Endothelial cell of umbilical vein (primary cell): Measurements from ENCODE around the gene CUL5. TPM values are rescaled to one million over a fixed set of nuclear protein-coding genes. Genes with fewer than 3 reads are reported as not detected.

Source experiments
- BruUV-seq: library from RNA; stranded (reverse); fragments of 400-500 nt; replicated peaks from 2 replicates; lab custom pipeline; 2021; lab: Mats Ljungman, UMichigan
- CTCF ChIA-PET: fragments of 300-600, 350-600 bp; sonication (Branson Sonifier 250); formaldehyde crosslinking; loops from one replicate; lab custom pipeline; 2021; ENCODE audit warnings: antibody characterized with exemption, inconsistent platforms; lab: Charles Lee
- POLR2A ChIA-PET: fragments of 300-600, 350-600 bp; sonication (Branson Sonifier 250); formaldehyde crosslinking; loops from one replicate; lab custom pipeline; 2021; ENCODE audit warnings: antibody characterized with exemption, inconsistent platforms; lab: Charles Lee
- DNase-seq: peaks from one replicate; pipeline ENCODE4 v3.0.0-alpha.2; 2011; ENCODE audit warnings: low read depth, low spot score
- FAIRE-seq: peaks from 2 replicates; lab custom pipeline; 2011; peaks lifted over from hg19 to GRCh38; lab: Jason Lieb, UNC
- H2AFZ ChIP-seq: 2 replicates; pipeline ENCODE4 v1.6.0; 2012; ENCODE audit warnings: low read depth, low read length, control low read depth, inconsistent platforms
- H3K27ac ChIP-seq: 2 replicates; pipeline ENCODE4 v1.5.1; 2011; ENCODE audit warnings: low read depth, mild to moderate bottlenecking, control low read depth, low read length, moderate library complexity; ENCODE audit not compliant: insufficient read depth
- H3K27me3 ChIP-seq, 2 experiments: 2 replicates each; pipeline versions ENCODE4 v1.6.0 to v1.6.1; 2011; ENCODE audit warnings: low read length in 2 of 2, mixed read lengths in 1 of 2; ENCODE audit not compliant: control insufficient read depth in 2 of 2, insufficient read depth in 2 of 2
- H3K36me3 ChIP-seq, 2 experiments: 2 replicates in 1 of 2; 3 replicates in 1 of 2; pipeline ENCODE4 v1.5.1; 2011; ENCODE audit warnings: low read length in 2 of 2, mild to moderate bottlenecking in 1 of 2, moderate library complexity in 1 of 2; ENCODE audit not compliant: control insufficient read depth in 2 of 2, insufficient read depth in 2 of 2; ENCODE audit errors: extremely low read depth in 1 of 2
- H3K4me1 ChIP-seq: 3 replicates; pipeline ENCODE4 v1.5.1; 2011; ENCODE audit warnings: mild to moderate bottlenecking, low read length; ENCODE audit not compliant: control insufficient read depth, insufficient read depth; ENCODE audit errors: extremely low read depth
- H3K4me2 ChIP-seq: 2 replicates; pipeline ENCODE4 v1.6.1; 2011; ENCODE audit warnings: low read length, control low read depth, mixed read lengths; ENCODE audit not compliant: insufficient read depth
- H3K4me3 ChIP-seq, 3 experiments: fragments of 200-600 bp in 1 of 3; sonication (generic), shearing (Covaris generic) in 1 of 3; replicated peaks in 1 of 3; 2 replicates each; pipeline ENCODE4 v1.5.1; 2011 to 2016; ENCODE audit warnings: control low read depth in 3 of 3, low read length in 3 of 3, mild to moderate bottlenecking in 2 of 3, inconsistent platforms in 1 of 3, low read depth in 1 of 3, moderate library complexity in 1 of 3; ENCODE audit not compliant: insufficient read depth in 1 of 3
- H3K79me2 ChIP-seq: 2 replicates; pipeline ENCODE4 v1.6.0; 2012; ENCODE audit warnings: low read length, inconsistent platforms; ENCODE audit not compliant: control insufficient read depth, insufficient read depth
- H3K9ac ChIP-seq: replicated peaks from 2 replicates; pipeline ENCODE3; 2011; ENCODE audit warnings: low read length, control low read depth; ENCODE audit not compliant: insufficient read depth; ENCODE audit errors: extremely low read depth
- H3K9me1 ChIP-seq: replicated peaks from 3 replicates; pipeline ENCODE4 v1.6.0; 2011; ENCODE audit warnings: mild to moderate bottlenecking, low read length; ENCODE audit not compliant: control insufficient read depth, insufficient read depth; ENCODE audit errors: extremely low read depth
- H3K9me3 ChIP-seq: replicated peaks from 2 replicates; pipeline ENCODE4 v1.5.1; 2012; ENCODE audit warnings: low read length, inconsistent platforms; ENCODE audit not compliant: control insufficient read depth, insufficient read depth
- H4K20me1 ChIP-seq: replicated peaks from 2 replicates; pipeline ENCODE3; 2011; ENCODE audit warnings: mild to moderate bottlenecking, low read length; ENCODE audit not compliant: control insufficient read depth, insufficient read depth; ENCODE audit errors: extremely low read depth
- EZH2 ChIP-seq: IDR thresholded peaks from 2 replicates; pipeline ENCODE4 v1.6.1; 2012; ENCODE audit warnings: borderline replicate concordance, low read depth, mild to moderate bottlenecking, moderate library complexity, low read length, inconsistent platforms; ENCODE audit not compliant: severe bottlenecking
- FOS ChIP-seq: IDR thresholded peaks from 2 replicates; pipeline ENCODE4 v1.6.1; 2011; ENCODE audit warnings: mild to moderate bottlenecking, low read length, moderate library complexity, borderline replicate concordance; ENCODE audit not compliant: insufficient read depth
- GATA2 ChIP-seq: IDR thresholded peaks from 2 replicates; pipeline ENCODE4 v1.7.0; 2011; ENCODE audit warnings: low read depth, mild to moderate bottlenecking, moderate library complexity, mixed read lengths, low read length; ENCODE audit not compliant: insufficient read length, insufficient read depth
- JUN ChIP-seq: IDR thresholded peaks from 2 replicates; pipeline ENCODE4 v1.6.1; 2011; ENCODE audit warnings: borderline replicate concordance, low read depth; ENCODE audit not compliant: insufficient read length, insufficient read depth
- MAX ChIP-seq: IDR thresholded peaks from 2 replicates; pipeline ENCODE4 v1.6.1; 2011; ENCODE audit not compliant: insufficient read depth, insufficient read length
- MYC ChIP-seq: IDR thresholded peaks from one replicate; pipeline ENCODE4 v1.6.1; 2011; ENCODE audit warnings: mild to moderate bottlenecking, low read depth, low read length
- POLR2A ChIP-seq: IDR thresholded peaks from 2 replicates; pipeline ENCODE4 v1.6.1; 2012; ENCODE audit warnings: low read depth, mild to moderate bottlenecking, control low read depth, low read length
- POLR2AphosphoS5 ChIP-seq: IDR thresholded peaks from 2 replicates; pipeline ENCODE4 v1.6.1; 2012; ENCODE audit warnings: low read depth, mild to moderate bottlenecking, control low read depth, low read length, moderate library complexity; ENCODE audit not compliant: insufficient read depth
- dilution Hi-C: fragments of 300-500 bp; cut with MboI; formaldehyde crosslinking; loops from one replicate; pipeline ENCODE4 v1.15.0; 2019; ENCODE audit warnings: low sequenced_read_pairs; ENCODE audit not compliant: extremely low pct_ligation_motif_present
- intact Hi-C: fragments of 100-400 bp; cut with micrococcal nuclease; formaldehyde crosslinking; loops from one replicate; pipeline ENCODE4 v1.10.0; 2022
- polyA plus RNA-seq, 4 experiments: library from polyadenylated mRNA; depleted of rRNA in 3 of 4; stranded (reverse) in 3 of 4; unstranded in 1 of 4; fragments of >200 nt; gene quantifications; 2 replicates each; pipeline versions ENCODE4 v1.2.1 to v1.2.3, GENCODE V29; 2011 to 2012; ENCODE audit warnings: missing spikeins in 1 of 4
- total RNA-seq: library from RNA; stranded (reverse); gene quantifications from 2 replicates; pipeline ENCODE4 v1.2.3, GENCODE V29; 2021
- TF ChIP-seq, protein P1 (sequence below), 2 donors: IDR thresholded peaks; 1 replicate in 1 of 2; 2 replicates in 1 of 2; pipeline ENCODE4 v1.5.1; 2011; ENCODE audit warnings: low read length in 2 of 2, mild to moderate bottlenecking in 2 of 2, moderate library complexity in 2 of 2, control low read depth in 1 of 2, inconsistent platforms in 1 of 2, low read depth in 1 of 2; ENCODE audit not compliant: insufficient read depth in 1 of 2; ENCODE audit errors: extremely low read depth in 1 of 2

Gene CUL5
- total and polyA plus RNA-seq, 2 donors (not counting 3 experiments of a cell fraction or from before 2014, with no cell fraction given), result 9.9 to 36.6 TPM

DNA sequence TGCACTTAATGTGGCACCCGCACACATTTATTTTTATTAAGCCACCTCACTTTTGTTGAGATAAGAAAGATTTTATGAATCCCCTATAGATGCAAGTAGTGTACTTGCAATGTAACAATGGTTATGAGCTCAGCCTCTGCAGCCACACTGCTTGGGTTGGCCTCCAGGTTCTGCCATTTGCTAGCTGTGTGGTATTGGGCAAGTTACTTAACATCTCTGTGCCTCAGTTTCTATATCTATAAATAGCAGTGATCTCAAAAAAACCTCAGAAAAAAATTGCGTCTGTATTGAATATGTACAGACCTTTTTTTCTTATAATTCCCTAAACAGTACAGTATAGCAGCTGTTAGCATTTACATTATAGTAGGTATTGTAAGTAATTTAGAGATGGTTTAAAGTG, 10.0 kb downstream of the CUL5 start:
- H3K9ac ChIP-seq, result no peak overlapping the region
- no peak overlapping the region for H2AFZ ChIP-seq
- intact Hi-C loops (no loop called here), dilution Hi-C loops (no loop called here)
- H4K20me1 ChIP-seq, result peaks cover 10% of the 10 kb centered on the region
- TF ChIP-seq MAX (no peak), EZH2 (no peak), JUN (no peak), FOS (no peak), GATA2 (no peak), POLR2A (no peak), MYC (no peak), POLR2AphosphoS5 (no peak)
- TF ChIP-seq, protein P1, sequence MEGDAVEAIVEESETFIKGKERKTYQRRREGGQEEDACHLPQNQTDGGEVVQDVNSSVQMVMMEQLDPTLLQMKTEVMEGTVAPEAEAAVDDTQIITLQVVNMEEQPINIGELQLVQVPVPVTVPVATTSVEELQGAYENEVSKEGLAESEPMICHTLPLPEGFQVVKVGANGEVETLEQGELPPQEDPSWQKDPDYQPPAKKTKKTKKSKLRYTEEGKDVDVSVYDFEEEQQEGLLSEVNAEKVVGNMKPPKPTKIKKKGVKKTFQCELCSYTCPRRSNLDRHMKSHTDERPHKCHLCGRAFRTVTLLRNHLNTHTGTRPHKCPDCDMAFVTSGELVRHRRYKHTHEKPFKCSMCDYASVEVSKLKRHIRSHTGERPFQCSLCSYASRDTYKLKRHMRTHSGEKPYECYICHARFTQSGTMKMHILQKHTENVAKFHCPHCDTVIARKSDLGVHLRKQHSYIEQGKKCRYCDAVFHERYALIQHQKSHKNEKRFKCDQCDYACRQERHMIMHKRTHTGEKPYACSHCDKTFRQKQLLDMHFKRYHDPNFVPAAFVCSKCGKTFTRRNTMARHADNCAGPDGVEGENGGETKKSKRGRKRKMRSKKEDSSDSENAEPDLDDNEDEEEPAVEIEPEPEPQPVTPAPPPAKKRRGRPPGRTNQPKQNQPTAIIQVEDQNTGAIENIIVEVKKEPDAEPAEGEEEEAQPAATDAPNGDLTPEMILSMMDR (IDR thresholded peaks at IDR 0.05; ENCODE audit: extremely low read depth in 1 of 2, insufficient read depth in 1 of 2, low read depth in 1 of 2, low read length in 2 of 2), result no peak
- no peak overlapping the region for H3K4me3 ChIP-seq
- H3K79me2 ChIP-seq, result peaks cover 100% of the 10 kb centered on the region
- FAIRE-seq (no peak), DNase-seq (no peak)
- no peaks in the 10 kb centered on the region for H3K27me3 ChIP-seq
- H3K4me2 ChIP-seq, result no peak overlapping the region
- BruUV-seq, result no TSS peak
- no peaks in the 10 kb centered on the region for H3K9me3 ChIP-seq
- ChIA-PET POLR2A (interaction anchor here (1.7 kb wide), 1 partner anchor 10 kb away, joined by 5 read pairs; the partner anchor contains the start of gene CUL5), CTCF (interaction anchor here (2.1 kb wide), 1 partner anchor 10 kb away, joined by 11 read pairs; the partner anchor contains the start of gene CUL5)
- no peaks in the 10 kb centered on the region for H3K36me3 ChIP-seq
- H3K4me1 ChIP-seq, result no peaks in the 10 kb centered on the region
- no peak overlapping the region for H3K27ac ChIP-seq
- no peaks in the 10 kb centered on the region for H3K9me1 ChIP-seq
